Psoas muscle (tissue), 8 donors: ENCODE data around the gene HRH1. TPM values are rescaled to one million over a fixed set of nuclear protein-coding genes. Genes with fewer than 3 reads are reported as not detected.
"Not testable (repeated sequence)": the region's sequence is repeated elsewhere in the genome, so short reads cannot be mapped to it uniquely, and the experiment has no call there.

Source experiments
- ATAC-seq, 4 donors: fragments of 200-7000 bp; cut with Tn5 transposase; one replicate each; pipeline ENCODE4 v1.9.1; 2020; ENCODE audit warnings: moderate library complexity in 3 of 4, mild to moderate bottlenecking in 2 of 4
- DNase-seq, 2 donors: peaks; one replicate each; pipeline ENCODE4 v3.0.0-alpha.2; 2020
- H3K27ac ChIP-seq: fragments of 200-600 bp; one replicate; pipeline ENCODE4 v1.8.0; 2022
- H3K27me3 ChIP-seq, 3 donors: fragments of 200-600 bp in 1 of 3; one replicate each; pipeline versions ENCODE4 v1.6.1 to v1.8.0; 2013 to 2022; ENCODE audit warnings: low read length in 2 of 3, mild to moderate bottlenecking in 2 of 3, moderate library complexity in 1 of 3; ENCODE audit not compliant: insufficient read depth in 3 of 3
- H3K36me3 ChIP-seq, 2 donors: fragments of 200-600 bp in 1 of 2; one replicate each; pipeline versions ENCODE4 v1.6.1 to v1.8.0; 2013 to 2022; ENCODE audit warnings: low read depth in 1 of 2, mild to moderate bottlenecking in 1 of 2, moderate library complexity in 1 of 2; ENCODE audit not compliant: insufficient read depth in 1 of 2
- H3K4me1 ChIP-seq: fragments of 200-600 bp; one replicate; pipeline ENCODE4 v1.8.0; 2022
- H3K4me3 ChIP-seq: fragments of 200-600 bp; one replicate; pipeline ENCODE4 v1.8.0; 2022; ENCODE audit warnings: mild to moderate bottlenecking
- H3K9me3 ChIP-seq: fragments of 200-600 bp; one replicate; pipeline ENCODE4 v1.8.0; 2022
- CTCF ChIP-seq: fragments of 200-600 bp; IDR thresholded peaks from one replicate; pipeline ENCODE4 v1.8.0; 2022; ENCODE audit warnings: antibody characterized with exemption
- WGBS, 3 donors: extraction: QIAGEN DNeasy Blood & Tissue Kit; methylation state at CpG; one replicate each; pipeline versions ENCODE4 v1.1.6 to v1.1.7; 2013; 5-methylcytosine and 5-hydroxymethylcytosine counted together
- intact Hi-C, 2 donors: fragments of 100-400 bp; cut with DNase I; formaldehyde crosslinking; loops; one replicate each; pipeline versions ENCODE4 v1.11.0 to v1.14.2; 2022
- long read RNA-seq, 2 donors: library from polyadenylated mRNA; unstranded; transcript quantifications; one replicate each; pipeline ENCODE4 v2.0.0, GENCODE V29; 2021
- polyA plus RNA-seq, 3 donors: library from polyadenylated mRNA; stranded (reverse); fragments of 200-250 nt; gene quantifications; one replicate each; pipeline ENCODE4 v1.2.3, GENCODE V29; 2013
- total RNA-seq, 4 donors: library from RNA; stranded (reverse); fragmentation: NEBNext Ultra II Directional in 2 of 4; extraction: Animal tissue kit (Norgen Biotek cat#: 25700) in 2 of 4; gene quantifications; one replicate each; pipeline versions ENCODE4 v1.2.1 to v1.2.4, GENCODE V29; 2021 to 2023
- donor health status: healthy with polysubstance abuse.
- donor health status: DM: no; HTN: no; CAD: no; lungs with moderate emphysema.
- donor health status: Bipolar disorder and iron deficiency.
- donor health status: healthy.
- donor health status: DM: yes; HTN: yes; CAD: no.
- donor health status: DM: no; HTN: no; CAD: no.
- donor health status: DM: no; HTN: no; CAD: no.
- donor health status: DM: yes; HTN: yes; CAD: no.

Gene HRH1, protein sequence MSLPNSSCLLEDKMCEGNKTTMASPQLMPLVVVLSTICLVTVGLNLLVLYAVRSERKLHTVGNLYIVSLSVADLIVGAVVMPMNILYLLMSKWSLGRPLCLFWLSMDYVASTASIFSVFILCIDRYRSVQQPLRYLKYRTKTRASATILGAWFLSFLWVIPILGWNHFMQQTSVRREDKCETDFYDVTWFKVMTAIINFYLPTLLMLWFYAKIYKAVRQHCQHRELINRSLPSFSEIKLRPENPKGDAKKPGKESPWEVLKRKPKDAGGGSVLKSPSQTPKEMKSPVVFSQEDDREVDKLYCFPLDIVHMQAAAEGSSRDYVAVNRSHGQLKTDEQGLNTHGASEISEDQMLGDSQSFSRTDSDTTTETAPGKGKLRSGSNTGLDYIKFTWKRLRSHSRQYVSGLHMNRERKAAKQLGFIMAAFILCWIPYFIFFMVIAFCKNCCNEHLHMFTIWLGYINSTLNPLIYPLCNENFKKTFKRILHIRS
- total RNA-seq (1 to 10 TPM in 3 of 4 donors, under 1 TPM in 1; 0.53 to 1.5 (median 1.3) TPM), polyA plus RNA-seq (1 to 10 TPM in 1 of 3 donors, under 1 TPM in 2; 0.29 to 1.2 (median 0.42) TPM)
- long read RNA-seq, donor 1: 0 reads
- long read RNA-seq, donor 2, partial matches to known transcripts: 0 of 1 reads
- long read RNA-seq, donor 2, other reads (novel, unspliced or antisense): 1 of 1 reads

DNA sequence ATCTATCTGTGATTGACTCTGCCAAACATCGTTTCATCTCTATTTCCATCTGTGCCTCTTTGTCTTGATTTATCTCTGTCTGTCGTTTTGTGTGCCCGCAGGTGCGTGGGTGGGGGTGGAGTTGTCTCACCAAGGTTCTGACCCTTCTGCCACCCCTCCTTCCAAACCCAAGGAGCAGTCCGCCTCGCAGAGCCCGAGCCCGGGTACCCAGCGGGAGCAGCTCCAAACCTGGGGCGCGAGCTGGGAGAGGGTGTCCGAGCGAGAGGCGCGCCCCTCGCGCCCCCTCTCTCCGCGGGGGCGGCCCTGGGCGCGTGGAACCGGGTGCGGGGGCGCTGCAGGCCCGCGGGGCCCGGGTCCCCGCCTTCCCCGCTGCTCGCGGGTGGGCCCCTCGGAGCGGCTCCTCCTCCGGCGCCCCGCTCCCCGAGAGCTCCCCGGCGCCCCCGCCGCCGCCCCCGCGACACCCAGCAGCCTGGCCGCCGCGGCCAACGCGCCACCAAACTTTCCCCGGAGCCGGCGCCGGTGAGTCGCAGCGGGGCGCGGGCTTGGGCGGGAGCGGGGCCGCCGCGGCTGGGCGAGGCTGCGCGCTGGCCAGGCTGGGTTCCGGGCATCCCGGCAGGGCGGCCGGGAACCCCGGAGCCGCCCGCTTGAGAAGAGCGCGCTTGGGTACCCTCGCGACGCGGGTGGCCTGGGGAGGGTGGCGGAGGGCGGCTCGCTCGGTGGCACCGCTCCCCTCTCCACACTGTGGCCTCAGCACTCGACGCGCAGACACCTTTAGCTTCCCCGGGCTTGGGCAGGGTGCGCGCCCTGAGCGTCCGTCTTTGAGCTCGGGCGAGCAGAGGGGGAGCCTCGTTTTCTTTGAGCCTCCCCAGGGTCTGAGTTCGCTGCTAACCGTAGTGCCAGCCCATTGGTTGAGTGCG lies at the start of gene HRH1:
Gene HRH1, plus strand, starts transcription at position 458 of the 917 bp plus-strand sequence. CDS start 104,545 bp downstream, outside the sequence.
- no peak for TF ChIP-seq CTCF
- Histone ChIP-seq H3K4me3 (peak within 1 kb of the TSS; percentile 67), H3K9me3 (no peaks in the 10 kb centered on the region), H3K27ac (peak within 1 kb of the TSS; percentile 30), H3K36me3 (no peaks in the 10 kb centered on the region), H3K4me1 (no peaks in the 10 kb centered on the region), H3K27me3 (peaks cover 0 to 56% (median 8%) of the 10 kb centered on the region in 3 donors)
- ATAC-seq (peak; percentile 29 to 57 (median 36)), DNase-seq (peak; percentile 56)
- intact Hi-C loops: loop anchor here in 1 of 2 donors (2.0 kb wide), 1 partner anchor 181 kb away; no protein-coding TSS in a partner anchor
- WGBS, 3 donors: 2 to 3% (median 2%) methylated on average over 46 to 98 of the region's 98 CpGs

- H3K27me3 ChIP-seq, H3K4me3 ChIP-seq, H3K36me3 ChIP-seq, DNase-seq, intact Hi-C loops, ATAC-seq, H3K4me1 ChIP-seq, H3K9me3 ChIP-seq, H3K27ac ChIP-seq: not testable (repeated sequence)
- 88 to 100% (median 100%) methylated on average over 1 to 2 of the region's 2 CpGs for WGBS, 3 donors
Measured at GRCh38 chr3:11113316-11113715, 41.0 kb upstream of the HRH1 start.

DNA sequence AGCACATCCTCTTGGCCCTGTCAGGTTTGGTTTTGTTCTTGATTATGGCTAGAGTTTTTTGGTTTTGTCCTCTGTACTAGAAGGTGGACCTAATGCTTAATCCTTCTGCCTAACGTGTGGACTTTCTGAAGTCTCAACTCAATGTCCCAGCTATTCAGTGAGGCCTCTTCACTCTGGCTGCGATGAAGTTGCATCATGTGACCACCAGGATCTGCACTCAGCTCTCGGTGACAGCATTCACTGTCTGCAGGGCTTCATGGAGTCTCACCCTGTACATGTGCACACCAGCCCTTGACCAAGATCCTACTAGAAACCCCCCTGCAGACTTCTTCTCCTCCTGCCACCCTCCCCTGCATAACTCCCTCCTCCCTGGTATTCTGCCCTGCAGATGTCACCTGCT lies 38.7 kb upstream of the HRH1 start:
- 69 to 77% (median 70%) methylated on average over 3 of the region's 3 CpGs for WGBS, 3 donors
- no peak overlapping the region for H3K4me3 ChIP-seq
- no peak overlapping the region for H3K27ac ChIP-seq
- H3K36me3 ChIP-seq: no peaks in the 10 kb centered on the region
- H3K9me3 ChIP-seq: no peaks in the 10 kb centered on the region
- intact Hi-C loops: no loop called here
- no peaks in the 10 kb centered on the region for H3K27me3 ChIP-seq
- ATAC-seq: no peak
- no peaks in the 10 kb centered on the region for H3K4me1 ChIP-seq
- no peak for DNase-seq
- TF ChIP-seq CTCF: no peak

- WGBS, 3 donors: 81 to 89% (median 81%) methylated on average over 8 of the region's 8 CpGs
- H3K4me3 ChIP-seq: no peak overlapping the region
- H3K4me1 ChIP-seq: no peaks in the 10 kb centered on the region
- H3K27me3 ChIP-seq: no peaks in the 10 kb centered on the region
- H3K27ac ChIP-seq: no peak overlapping the region
- DNase-seq (no peak), ATAC-seq (no peak)
- no peak for TF ChIP-seq CTCF
- intact Hi-C loops: no loop called here
- H3K9me3 ChIP-seq: no peaks in the 10 kb centered on the region
- H3K36me3 ChIP-seq: no peaks in the 10 kb centered on the region
Measured at GRCh38 chr3:11116336-11117059, 37.8 kb upstream of the HRH1 start.
